Measurements from ENCODE around the gene C17orf50. TPM values are rescaled to one million over a fixed set of nuclear protein-coding genes. Genes with fewer than 3 reads are reported as not detected.
A peak's percentile ranks its signal among the peaks of the same experiment; 100 is the strongest.

C17orf50 gene
- not detected for total RNA-seq (ENCODE audit: insufficient read depth, low replicate concordance)

DNA sequence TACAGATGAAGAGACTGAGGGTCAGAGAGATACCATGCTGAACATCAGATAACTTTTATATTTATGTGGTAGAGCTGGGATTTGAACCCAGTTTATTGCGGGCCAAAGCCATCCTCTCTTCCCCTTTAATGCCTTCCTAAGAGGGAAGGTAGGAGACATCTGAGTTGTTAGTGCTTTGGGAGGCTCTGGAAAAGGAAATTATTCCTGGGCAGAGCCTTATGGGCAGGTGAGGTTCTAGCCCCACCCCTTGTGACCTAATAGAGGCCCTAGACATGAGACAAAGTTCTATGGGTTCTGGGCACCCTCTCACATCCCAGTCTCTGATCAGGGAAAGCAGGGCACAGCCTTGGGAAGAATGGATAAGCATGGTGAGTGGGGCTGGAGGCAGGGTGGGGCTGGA is at the start of gene C17orf50:
C17orf50 (plus strand) TSS at position 301 of the 400 bp plus-strand sequence; CDS start at position 356, 55 bp downstream.
- no peak for DNase-seq (ENCODE audit: low spot score)

DNA sequence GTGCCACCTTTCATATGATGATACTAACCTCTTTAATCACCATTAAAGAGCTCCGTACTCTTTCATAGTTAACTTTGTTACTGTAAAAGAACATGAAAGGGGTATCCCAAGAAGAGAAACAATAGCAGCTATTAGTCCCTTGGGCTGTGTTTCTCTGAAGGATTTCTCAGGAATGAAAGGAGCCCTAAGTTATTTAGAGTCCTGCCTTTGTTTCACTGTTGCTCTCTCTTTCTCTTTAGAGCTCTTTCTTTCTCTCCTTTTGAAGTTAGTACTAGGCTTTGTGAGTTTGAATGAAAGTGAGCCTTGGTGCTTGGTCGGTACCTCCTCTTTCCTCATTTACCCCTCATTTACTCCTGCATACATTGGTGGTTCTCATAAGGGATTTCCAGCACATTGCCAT is 49.7 kb upstream of the C17orf50 start:
- DNase-seq (ENCODE audit: low spot score): no peak

GRCh38 chr17:35713069-35713728 is 47.5 kb upstream of the C17orf50 start:
- DNase-seq (ENCODE audit: low spot score): peak; percentile 36

GRCh38 chr17:35714988-35715387 is 45.7 kb upstream of the C17orf50 start:
- DNase-seq (ENCODE audit: low spot score): no peak

GRCh38 chr17:35715416-35715815 is 45.3 kb upstream of the C17orf50 start:
- DNase-seq (ENCODE audit: low spot score): no peak

DNA sequence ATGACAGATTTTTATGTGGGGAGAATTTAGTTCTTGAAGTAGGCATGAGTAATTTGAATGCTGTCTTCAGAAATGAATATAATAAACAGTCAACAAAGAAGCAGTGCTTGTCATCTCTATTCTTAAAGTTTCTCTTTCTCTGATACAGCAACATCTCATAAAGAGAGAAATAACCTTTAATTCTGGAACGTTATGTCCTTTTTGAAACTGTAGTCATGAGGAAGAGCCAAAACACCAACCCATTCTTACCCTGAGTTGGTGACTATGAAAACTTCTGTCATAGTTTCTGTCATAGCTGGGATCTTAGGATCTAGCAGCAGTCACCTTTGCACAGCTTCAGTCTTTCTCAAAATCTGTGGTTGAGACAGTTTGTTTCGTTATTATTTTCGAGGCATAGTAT is 44.5 kb upstream of the C17orf50 start:
- no peak for DNase-seq (ENCODE audit: low spot score)

GRCh38 chr17:35716897-35717465 is 43.7 kb upstream of the C17orf50 start:
- DNase-seq (ENCODE audit: low spot score): no peak

DNA sequence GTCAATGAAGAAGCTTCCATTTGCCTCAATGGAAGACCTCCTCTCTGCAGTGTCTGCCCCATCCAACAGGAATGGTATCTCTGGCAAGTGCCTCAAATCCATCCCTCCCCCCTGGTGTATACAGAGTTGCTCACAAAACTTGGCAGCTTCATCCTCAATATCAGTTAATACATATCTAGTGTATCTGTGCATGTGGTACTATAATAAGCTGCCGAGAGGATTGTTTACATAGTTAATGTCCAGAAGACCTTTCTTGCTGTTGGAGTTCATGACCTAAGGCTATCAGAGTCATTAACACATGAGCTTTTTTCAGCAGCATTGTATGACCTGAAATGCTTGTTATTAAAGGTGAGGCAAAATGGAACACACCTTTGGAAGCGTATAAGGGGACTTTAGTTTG is 43.2 kb upstream of the C17orf50 start:
- no peak for DNase-seq (ENCODE audit: low spot score)

DNA sequence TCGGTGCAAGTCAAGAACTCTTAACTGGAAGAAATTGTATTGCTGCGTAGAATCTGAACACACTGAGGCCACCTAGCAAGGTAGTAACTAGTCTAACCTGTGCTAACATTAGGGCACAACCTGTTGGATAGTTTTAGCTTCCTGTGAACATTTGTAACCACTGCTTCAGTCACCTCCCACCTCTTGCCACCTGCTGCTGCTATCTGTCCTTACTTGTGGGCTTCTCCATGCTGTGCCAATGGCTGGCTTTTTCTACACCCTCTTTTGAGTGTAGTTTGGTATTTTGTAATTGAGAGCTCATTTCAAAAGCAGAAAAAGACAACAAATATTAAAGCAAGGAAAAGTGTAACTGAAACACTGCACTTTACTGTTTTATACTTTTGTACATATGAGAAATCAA is 37.0 kb upstream of the C17orf50 start:
- DNase-seq (ENCODE audit: low spot score): no peak

DNA sequence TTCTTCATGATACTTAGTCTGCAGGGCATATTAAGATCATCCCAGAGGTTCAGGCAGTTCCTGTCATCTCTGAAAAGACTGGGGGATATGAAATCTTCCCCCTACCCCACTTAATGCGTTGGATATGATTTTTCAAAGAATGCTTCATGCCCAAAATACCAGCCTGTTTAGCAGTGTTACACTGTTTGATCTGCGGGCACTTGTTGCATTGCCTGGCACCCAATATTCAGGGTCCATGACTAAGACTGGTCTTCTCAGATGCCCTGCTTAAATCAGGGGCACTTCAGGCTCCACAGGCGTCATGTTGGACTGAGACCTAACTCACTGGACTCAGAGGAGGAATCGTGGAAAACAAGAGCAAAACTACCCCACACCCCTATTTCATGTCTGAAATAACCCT is 35.6 kb upstream of the C17orf50 start:
- no peak for DNase-seq (ENCODE audit: low spot score)

- no peak for DNase-seq (ENCODE audit: low spot score)
These were observed 34.9 kb upstream of the C17orf50 start for GRCh38 chr17:35725802-35726126.

GRCh38 chr17:35726127-35726952 is 34.3 kb upstream of the C17orf50 start:
- peak; percentile 86 for DNase-seq (ENCODE audit: low spot score)

DNA sequence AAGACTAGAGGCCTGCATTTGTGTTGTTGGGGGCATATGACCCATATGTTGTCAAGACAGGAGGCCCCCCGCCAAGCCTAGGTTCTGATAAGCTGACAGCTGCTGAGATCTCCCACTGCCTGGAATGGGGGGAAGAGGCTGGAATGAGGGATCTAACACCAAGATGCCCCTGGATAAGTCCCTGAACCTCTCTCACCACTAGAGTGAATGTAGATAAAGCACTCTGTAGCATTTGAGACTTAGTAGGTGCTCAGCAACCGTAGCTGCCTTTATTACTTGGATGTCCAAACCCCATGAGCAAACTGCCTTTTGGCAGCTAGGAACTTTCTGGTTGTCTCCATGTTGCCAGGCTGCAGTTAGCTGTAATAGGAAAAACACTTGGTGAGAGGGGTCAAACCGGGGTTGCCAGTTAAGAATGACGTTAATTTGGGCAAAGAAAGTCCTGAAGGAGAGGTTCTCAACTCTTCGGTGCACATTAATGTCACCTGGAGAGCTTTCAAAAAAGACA is 33.7 kb upstream of the C17orf50 start:
- DNase-seq (ENCODE audit: low spot score): no peak

DNA sequence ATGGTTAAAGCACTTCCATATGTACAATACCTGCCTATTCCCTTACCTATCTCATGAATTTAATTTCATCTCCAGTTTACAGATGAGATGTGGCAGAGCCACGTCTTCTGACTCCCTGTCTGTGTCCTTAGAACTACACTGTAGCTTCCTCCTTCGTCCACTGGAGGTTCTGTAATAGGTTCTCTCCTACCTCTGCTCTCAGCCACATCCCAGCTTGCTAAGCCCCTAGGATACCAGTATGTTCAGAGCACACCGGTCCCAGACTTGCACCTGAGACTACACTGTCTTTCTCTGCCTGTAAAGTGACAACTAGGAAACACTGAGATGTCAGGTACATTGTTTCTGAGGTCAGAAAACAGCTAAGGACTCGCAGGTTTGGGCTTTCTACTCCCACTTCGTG is 33.1 kb upstream of the C17orf50 start:
- no peak for DNase-seq (ENCODE audit: low spot score)

- no peak for DNase-seq (ENCODE audit: low spot score)
These were observed 32.1 kb upstream of the C17orf50 start for GRCh38 chr17:35728551-35728950.

GRCh38 chr17:35729405-35729833 is 31.3 kb upstream of the C17orf50 start:
- DNase-seq (ENCODE audit: low spot score): no peak

GRCh38 chr17:35730400-35731005 is 30.2 kb upstream of the C17orf50 start:
- DNase-seq (ENCODE audit: low spot score): no peak

- DNase-seq (ENCODE audit: low spot score): peak; percentile 56
These were observed 29.3 kb upstream of the C17orf50 start, which contains the start of gene RASL10B for GRCh38 chr17:35731239-35731916. Gene RASL10B (plus strand): TSS chr17:35731639. CDS start chr17:35735185, 3,546 bp downstream.

DNA sequence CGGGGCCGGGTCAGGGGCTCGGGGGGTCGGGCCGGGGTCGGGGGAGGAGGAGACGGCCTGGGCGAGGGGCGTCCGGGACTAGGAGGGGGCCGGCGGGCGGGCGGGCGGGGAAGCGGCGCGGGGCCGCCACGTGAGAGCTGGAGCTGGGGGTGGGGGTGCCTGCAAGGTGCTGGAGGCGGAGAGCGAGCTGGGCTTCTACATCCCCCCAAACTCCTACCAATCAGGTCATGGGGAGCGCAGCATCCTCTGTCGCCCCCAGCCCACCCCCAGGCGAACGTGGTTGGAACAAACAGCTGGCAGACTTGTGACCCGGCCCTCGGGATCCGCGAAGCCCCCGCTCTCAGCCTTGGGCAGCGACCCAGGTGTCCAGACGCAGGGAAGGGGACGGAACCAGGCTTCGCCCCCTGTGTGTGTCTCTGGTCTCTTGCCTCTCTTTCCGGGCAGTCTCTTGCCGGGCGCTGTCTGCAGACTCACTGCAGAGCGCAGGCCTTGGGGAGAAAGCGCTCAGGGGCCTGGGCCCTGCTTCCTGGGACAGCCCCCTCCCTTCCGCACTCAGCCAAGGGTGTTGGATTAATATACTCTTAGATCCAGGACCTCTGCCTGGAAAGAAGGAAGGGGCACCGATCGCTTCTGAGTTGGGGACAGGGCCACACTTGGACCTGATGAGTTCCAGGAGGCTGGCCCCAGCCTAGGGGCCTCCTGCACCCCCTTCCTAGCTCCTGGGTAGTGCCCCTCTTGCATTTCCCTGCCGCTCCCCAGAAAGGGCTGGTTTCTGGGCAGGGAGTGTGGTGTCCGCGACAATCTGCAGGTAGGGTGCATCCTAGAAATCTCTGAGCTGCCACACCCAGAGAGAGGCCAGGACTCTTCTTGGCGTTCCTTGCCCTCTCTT is 28.5 kb upstream of the C17orf50 start:
- no peak for DNase-seq (ENCODE audit: low spot score)

DNA sequence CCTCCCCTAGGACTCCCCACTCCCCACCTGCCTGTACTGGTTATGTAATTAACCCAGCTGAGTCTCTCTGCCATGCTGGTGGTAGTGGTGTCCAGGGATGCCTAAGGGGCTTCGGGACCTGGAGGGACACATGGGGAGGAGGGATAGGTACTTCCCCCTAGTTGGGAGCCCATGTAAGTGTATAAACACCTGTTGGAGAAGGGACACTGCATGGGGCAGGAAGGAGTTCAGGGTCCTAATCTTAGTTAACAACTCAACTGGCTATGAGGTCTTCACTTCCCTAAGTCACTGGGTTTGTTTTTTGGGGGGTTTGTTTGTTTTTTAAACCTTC is 27.9 kb upstream of the C17orf50 start:
- DNase-seq (ENCODE audit: low spot score): no peak

DNA sequence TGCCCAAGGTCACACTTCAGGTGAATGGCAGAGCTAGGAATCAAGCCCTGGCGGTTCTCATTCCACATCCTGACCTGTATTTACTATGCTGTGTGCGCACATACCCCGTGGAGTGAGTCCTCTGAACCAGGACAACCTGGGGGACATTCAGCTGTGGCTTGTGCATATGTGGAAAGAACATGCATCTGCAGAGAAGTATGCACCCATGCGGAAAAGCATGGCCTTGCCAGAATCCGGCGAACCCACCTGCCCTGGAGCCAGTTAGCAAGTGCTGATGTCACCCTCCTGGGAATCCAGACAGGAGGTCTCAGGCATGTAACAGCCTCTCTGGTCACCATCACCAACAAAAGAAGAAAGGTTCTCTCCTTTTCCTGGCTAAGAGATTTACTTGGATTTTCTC is 27.3 kb upstream of the C17orf50 start:
- no peak for DNase-seq (ENCODE audit: low spot score)

Data from umbilical cord (tissue), 2 donors.